Memory B cell (primary cell): Measurements from ENCODE around the gene ADAMTS1.

Experiments
- ATAC-seq: fragments of 150-1000 bp; cut with Tn5 transposase; 2 replicates; pipeline ENCODE4 v1.10.0; 2021; ENCODE audit warnings: low read depth, mild to moderate bottlenecking, moderate library complexity
- DNase-seq, 2 donors: peaks; one replicate each; pipeline ENCODE4 v3.0.0; 2022; ENCODE audit warnings: low spot score in 2 of 2
- H3K27ac Mint-ChIP-seq: one replicate; pipeline ENCODE4 v1.8.0; 2022; ENCODE audit warnings: mild to moderate bottlenecking, moderate library complexity, mixed read lengths
- H3K27me3 Mint-ChIP-seq: one replicate; pipeline ENCODE4 v1.8.0; 2022; ENCODE audit warnings: mixed read lengths
- H3K36me3 Mint-ChIP-seq: one replicate; pipeline ENCODE4 v1.8.0; 2022; ENCODE audit warnings: mild to moderate bottlenecking, mixed read lengths
- H3K4me1 Mint-ChIP-seq: one replicate; pipeline ENCODE4 v1.8.0; 2022; ENCODE audit warnings: mixed read lengths
- H3K4me3 Mint-ChIP-seq: one replicate; pipeline ENCODE4 v1.8.0; 2022; ENCODE audit warnings: mild to moderate bottlenecking, moderate library complexity, mixed read lengths
- H3K9me3 Mint-ChIP-seq: one replicate; pipeline ENCODE4 v1.8.0; 2022; ENCODE audit warnings: mixed read lengths

Gene ADAMTS1

GRCh38 chr21:26798856-26799751 lies 46.1 kb downstream of the ADAMTS1 start:
- no peaks in the 10 kb centered on the region for H3K27me3 Mint-ChIP-seq
- no peaks in the 10 kb centered on the region for H3K36me3 Mint-ChIP-seq
- no peaks in the 10 kb centered on the region for H3K4me1 Mint-ChIP-seq
- DNase-seq: no peak
- no peak overlapping the region for H3K4me3 Mint-ChIP-seq
- ATAC-seq: no peak
- no peaks in the 10 kb centered on the region for H3K9me3 Mint-ChIP-seq
- H3K27ac Mint-ChIP-seq: no peak overlapping the region

- DNase-seq: no peak
- no peaks in the 10 kb centered on the region for H3K4me1 Mint-ChIP-seq
- peaks cover 2% of the 10 kb centered on the region for H3K9me3 Mint-ChIP-seq
- no peak overlapping the region for H3K4me3 Mint-ChIP-seq
- no peaks in the 10 kb centered on the region for H3K27me3 Mint-ChIP-seq
- no peak overlapping the region for H3K27ac Mint-ChIP-seq
- no peak for ATAC-seq
- no peaks in the 10 kb centered on the region for H3K36me3 Mint-ChIP-seq
These were observed 47.2 kb downstream of the ADAMTS1 start for GRCh38 chr21:26797878-26798456.

- Mint-ChIP-seq H3K4me3 (no peak overlapping the region), H3K36me3 (no peaks in the 10 kb centered on the region), H3K27me3 (no peaks in the 10 kb centered on the region), H3K27ac (no peak overlapping the region), H3K4me1 (no peaks in the 10 kb centered on the region), H3K9me3 (peaks cover 2% of the 10 kb centered on the region)
- no peak for ATAC-seq
- no peak for DNase-seq
These were observed 49.3 kb downstream of the ADAMTS1 start for GRCh38 chr21:26795866-26796329.

- ATAC-seq (no peak), DNase-seq (no peak)
- H3K27ac Mint-ChIP-seq: no peak overlapping the region
- no peaks in the 10 kb centered on the region for H3K4me1 Mint-ChIP-seq
- no peaks in the 10 kb centered on the region for H3K27me3 Mint-ChIP-seq
- H3K9me3 Mint-ChIP-seq: peaks cover 2% of the 10 kb centered on the region
- no peaks in the 10 kb centered on the region for H3K36me3 Mint-ChIP-seq
- no peak overlapping the region for H3K4me3 Mint-ChIP-seq
These were observed 49.8 kb downstream of the ADAMTS1 start for GRCh38 chr21:26795412-26795805.

GRCh38 chr21:26794597-26795411 lies 50.4 kb downstream of the ADAMTS1 start:
- ATAC-seq: no peak
- H3K4me3 Mint-ChIP-seq: no peak overlapping the region

GRCh38 chr21:26790296-26790695 lies 54.9 kb downstream of the ADAMTS1 start:
- Mint-ChIP-seq H3K36me3 (no peaks in the 10 kb centered on the region), H3K9me3 (peaks cover 2% of the 10 kb centered on the region), H3K4me1 (no peaks in the 10 kb centered on the region), H3K4me3 (no peak overlapping the region), H3K27ac (no peak overlapping the region), H3K27me3 (peaks cover under 1% of the 10 kb centered on the region)
- ATAC-seq (no peak), DNase-seq (no peak)

More at GRCh38 chr21:26794597-26795411, 50.4 kb downstream of the ADAMTS1 start:
- Mint-ChIP-seq H3K27me3 (no peaks in the 10 kb centered on the region), H3K27ac (no peak overlapping the region), H3K9me3 (peaks cover 2% of the 10 kb centered on the region), H3K4me1 (no peaks in the 10 kb centered on the region), H3K36me3 (no peaks in the 10 kb centered on the region)
- DNase-seq: no peak

- DNase-seq (no peak), ATAC-seq (no peak)
- Mint-ChIP-seq H3K27me3 (peaks cover 1% of the 10 kb centered on the region), H3K4me1 (no peaks in the 10 kb centered on the region), H3K9me3 (peaks cover 2% of the 10 kb centered on the region), H3K4me3 (no peak overlapping the region), H3K36me3 (no peaks in the 10 kb centered on the region), H3K27ac (no peak overlapping the region)
These were observed 56.4 kb downstream of the ADAMTS1 start for GRCh38 chr21:26788790-26789189.
